ENCODE measurements around the gene ZFP82. TPM values are rescaled to one million over a fixed set of nuclear protein-coding genes. Genes with fewer than 3 reads are reported as not detected.

ZFP82 gene
- total and polyA plus RNA-seq, 2 of the 4 experiments (the other 2 are of a cell fraction) = 1.6 to 3.9 TPM

DNA sequence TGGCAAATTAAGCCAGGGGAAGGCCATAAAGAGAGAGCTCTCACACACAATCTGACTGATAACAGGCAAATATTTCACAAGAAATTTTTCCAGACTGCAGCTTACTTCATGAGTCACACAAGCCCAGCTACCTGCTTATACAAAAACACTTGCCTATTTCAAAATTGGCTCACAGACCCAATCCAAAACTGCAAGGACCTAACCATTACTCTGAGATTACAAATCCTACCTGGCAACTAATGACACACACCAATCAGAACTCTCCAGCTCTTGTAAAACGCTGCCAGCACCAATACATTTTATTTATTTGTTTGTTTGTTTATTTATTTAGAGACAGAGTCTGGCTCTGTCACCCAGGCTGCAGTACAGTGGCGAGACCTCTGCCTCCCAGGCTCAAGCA, 18.1 kb upstream of the ZFP82 start:
- no peaks in the 10 kb centered on the region for H3K36me3 ChIP-seq (ENCODE audit: control insufficient read depth, insufficient read depth, low read length)
- in situ Hi-C loops (cut with MboI; ENCODE audit: low sequenced_read_pairs) (no loop called here), dilution Hi-C loops (cut with HindIII; ENCODE audit: low sequenced_read_pairs, unreplicated experiment) (no loop called here), intact Hi-C loops (cut with micrococcal nuclease) (no loop called here)
- no peak overlapping the region for H3K56ac ChIP-seq (ENCODE audit: extremely low read depth, insufficient read depth, low read length)
- H3K14ac ChIP-seq (replicated peaks; ENCODE audit: low read depth, low read length) = no peak overlapping the region
- no peak overlapping the region for H3K27ac ChIP-seq (ENCODE audit: insufficient read depth, low read length)
- H2BK120ac ChIP-seq (ENCODE audit: low read depth, low read length) = no peak overlapping the region
- H3K9me1 ChIP-seq (ENCODE audit: insufficient read depth, low read length) = no peaks in the 10 kb centered on the region
- no peak for TF ChIP-seq CEBPB (IDR thresholded peaks at IDR 0.05; ENCODE audit: low read depth, low read length)
- TF ChIP-seq RFX5 (IDR thresholded peaks at IDR 0.05; ENCODE audit: low read depth, low read length) = peak; percentile 91
- H4K5ac ChIP-seq (ENCODE audit: low read depth, low read length) = no peak overlapping the region
- no peak overlapping the region for H2AK9ac ChIP-seq (replicated peaks; ENCODE audit: low read depth, low read length, poor library complexity)
- H2BK15ac ChIP-seq (ENCODE audit: low read depth, low read length) = no peak overlapping the region
- no peak overlapping the region for H2BK5ac ChIP-seq (ENCODE audit: low read depth, low read length, poor library complexity, severe bottlenecking)
- no peak overlapping the region for H3K18ac ChIP-seq (ENCODE audit: low read depth, low read length)
- H4K20me1 ChIP-seq (ENCODE audit: insufficient read depth, low read length) = no peaks in the 10 kb centered on the region
- no peak overlapping the region for H3K9ac ChIP-seq (ENCODE audit: low read depth, low read length)
- H3K79me1 ChIP-seq (ENCODE audit: low read depth in 1 of 2, low read length in 2 of 2) = no peaks in the 10 kb centered on the region
- H3K9me3 ChIP-seq (ENCODE audit: control insufficient read depth, insufficient read depth, low read length) = peaks cover 8% of the 10 kb centered on the region; the same call in 1 of the 2 replicates
- ATAC-seq (ENCODE audit: low read depth) (no peak), DNase-seq (no peak)
- H3K23ac ChIP-seq (ENCODE audit: low read depth, low read length) = no peak overlapping the region
- H3K27me3 ChIP-seq (ENCODE audit: control insufficient read depth, insufficient read depth, low read length) = no peaks in the 10 kb centered on the region
- ChIA-PET POLR2A (ENCODE audit: unreplicated experiment) (no interaction called here), CTCF (no interaction called here)
- no peak overlapping the region for H4K91ac ChIP-seq (ENCODE audit: insufficient read depth, low read depth, low read length)
- H2BK20ac ChIP-seq (ENCODE audit: low read depth, low read length) = no peak overlapping the region
- WGBS, 2 experiments (ENCODE audit: extremely low coverage in 2 of 2, insufficient read length in 1 of 2) = no CpG with 5 or more reads among the region's 2 CpGs
- H2AK5ac ChIP-seq (ENCODE audit: low read depth, low read length) = no peak overlapping the region
- no peak overlapping the region for H2AFZ ChIP-seq (replicated peaks; ENCODE audit: low read length, poor library complexity)
- H4K8ac ChIP-seq (ENCODE audit: low read depth in 2 of 2, low read length in 2 of 2) = no peak overlapping the region
- no TSS peak for BruUV-seq (replicated peaks)
- H3K4me1 ChIP-seq (ENCODE audit: control insufficient read depth, insufficient read depth, low read length) = no peaks in the 10 kb centered on the region
- no peak overlapping the region for H3K4ac ChIP-seq (ENCODE audit: low read depth, low read length)
- no peak overlapping the region for H3K4me3 ChIP-seq (ENCODE audit: insufficient read depth, low read depth, low read length)
- H3K4me2 ChIP-seq (ENCODE audit: low read depth, low read length) = no peak overlapping the region

All from IMR-90 (cell line).